NCI-H1092 treated with DMSO at 0.1 percent for 48 hours (cell line): Measurements from ENCODE around the gene STMN1.
"Not testable (repeated sequence)": the region's sequence is repeated elsewhere in the genome, so short reads cannot be mapped to it uniquely, and the experiment has no call there.

Experiments used
- DNase-seq: peaks from one replicate; lab custom pipeline; 2025; lab: John Stamatoyannopoulos, UW

Gene STMN1

GRCh38 chr1:25905680-25906643 lies at the start of gene STMN1:
STMN1 (minus strand) TSS chr1:25906419; CDS start chr1:25904676, 1,743 bp downstream.
- peak; percentile 97 for DNase-seq

- DNase-seq, result no peak
Measured at GRCh38 chr1:25955553-25955952, 49.3 kb upstream of the STMN1 start.

- no peak for DNase-seq
Measured at GRCh38 chr1:25954282-25954938, 48.2 kb upstream of the STMN1 start.

GRCh38 chr1:25952841-25953401 lies 46.7 kb upstream of the STMN1 start:
- DNase-seq, result no peak

GRCh38 chr1:25948641-25949040 lies 42.4 kb upstream of the STMN1 start:
- no peak for DNase-seq

- no peak for DNase-seq
Measured at GRCh38 chr1:25947027-25947426, 40.8 kb upstream of the STMN1 start.

- DNase-seq, result no peak
Measured at GRCh38 chr1:25945761-25946160, 39.5 kb upstream of the STMN1 start.

- no peak for DNase-seq
Measured at GRCh38 chr1:25944986-25945385, 38.8 kb upstream of the STMN1 start.

- DNase-seq, result not testable (repeated sequence)
Measured at GRCh38 chr1:25943511-25943910, 37.3 kb upstream of the STMN1 start.

GRCh38 chr1:25936947-25937346 lies 30.7 kb upstream of the STMN1 start:
- peak; percentile 27 for DNase-seq

GRCh38 chr1:25933479-25934365 lies 27.5 kb upstream of the STMN1 start:
- DNase-seq, result no peak

GRCh38 chr1:25932811-25933400 lies 26.7 kb upstream of the STMN1 start:
- not testable (repeated sequence) for DNase-seq

- no peak for DNase-seq
Measured at GRCh38 chr1:25932321-25932720, 26.1 kb upstream of the STMN1 start.

- DNase-seq, result no peak
Measured at GRCh38 chr1:25929016-25929415, 22.8 kb upstream of the STMN1 start.

GRCh38 chr1:25927521-25928265 lies 21.5 kb upstream of the STMN1 start:
- DNase-seq, result peak; percentile 84

- peak; percentile 88 for DNase-seq
Measured at GRCh38 chr1:25926731-25927496, 20.7 kb upstream of the STMN1 start.

GRCh38 chr1:25924454-25924853 lies 18.2 kb upstream of the STMN1 start:
- DNase-seq, result peak; percentile 16

- DNase-seq, result peak; percentile 82
Measured at GRCh38 chr1:25922971-25923552, 16.8 kb upstream of the STMN1 start.
